BJ (cell line): ENCODE data around the gene KIRREL3. TPM values are rescaled to one million over a fixed set of nuclear protein-coding genes. Genes with fewer than 3 reads are reported as not detected.
A peak's percentile ranks its signal among the peaks of the same experiment; 100 is the strongest.

Experiments used
- CTCF ChIA-PET: fragments of 350-600 bp; formaldehyde crosslinking; extraction: SDS; loops from one replicate; lab custom pipeline; 2021; ENCODE audit warnings: antibody characterized with exemption, inconsistent platforms; lab: Yijun Ruan, JAX
- POLR2A ChIA-PET: fragments of 300-600 bp; sonication (Branson Sonifier 250); formaldehyde crosslinking; extraction: SDS; loops from one replicate; lab custom pipeline; 2021; ENCODE audit warnings: antibody characterized with exemption; lab: Charles Lee
- DNase-seq: peaks from one replicate; pipeline ENCODE4 v3.0.0-alpha.2; 2011; ENCODE audit warnings: low read depth
- H3K27me3 ChIP-seq: 2 replicates; pipeline ENCODE4 v1.6.0; 2011; ENCODE audit warnings: low read length; ENCODE audit not compliant: control insufficient read depth, insufficient read depth
- H3K36me3 ChIP-seq: 2 replicates; pipeline ENCODE4 v1.5.1; 2011; ENCODE audit warnings: low read length; ENCODE audit not compliant: control insufficient read depth, insufficient read depth
- H3K4me3 ChIP-seq: 2 replicates; pipeline ENCODE4 v1.5.1; 2011; ENCODE audit warnings: low read depth, mild to moderate bottlenecking, control low read depth, low read length
- CTCF ChIP-seq: IDR thresholded peaks from 2 replicates; pipeline ENCODE4 v1.5.1; 2011; ENCODE audit warnings: low read depth, mild to moderate bottlenecking, control low read depth, inconsistent platforms, low read length, moderate library complexity; ENCODE audit not compliant: insufficient read depth
- polyA plus RNA-seq: library from polyadenylated mRNA; depleted of rRNA; stranded (reverse); fragments of >200 nt; gene quantifications from 2 replicates; pipeline ENCODE4 v1.2.3, GENCODE V29; 2011

KIRREL3 gene
- polyA plus RNA-seq, 1 experiment, result 19.6 TPM

- POLR2A ChIA-PET, result no interaction called here
- DNase-seq, result no peak
- CTCF ChIA-PET, result interaction anchor here (0.8 to 1.4 kb wide), 4 partner anchors 11 to 32 kb away, joined by 3 to 4 read pairs (median 3); no protein-coding TSS in a partner anchor
- H3K36me3 ChIP-seq, result no peaks in the 10 kb centered on the region
- H3K4me3 ChIP-seq, result no peak overlapping the region
- no peak for TF ChIP-seq CTCF
- no peaks in the 10 kb centered on the region for H3K27me3 ChIP-seq
Measured at GRCh38 chr11:126658306-126659056, 342.1 kb downstream of the KIRREL3 start.

- ChIA-PET POLR2A (no interaction called here), CTCF (interaction anchor here (1.4 to 2.1 kb wide), 2 partner anchors 17 to 48 kb away, joined by 4 read pairs; no protein-coding TSS in a partner anchor)
- no peaks in the 10 kb centered on the region for H3K27me3 ChIP-seq
- no peak overlapping the region for H3K4me3 ChIP-seq
- no peak for TF ChIP-seq CTCF
- no peaks in the 10 kb centered on the region for H3K36me3 ChIP-seq
- no peak for DNase-seq
Measured at GRCh38 chr11:126655807-126656128, 344.8 kb downstream of the KIRREL3 start.

- H3K4me3 ChIP-seq, result no peak overlapping the region
- ChIA-PET CTCF (interaction anchor here (1.4 to 2.1 kb wide), 2 partner anchors 18 to 48 kb away, joined by 4 read pairs; no protein-coding TSS in a partner anchor), POLR2A (no interaction called here)
- no peaks in the 10 kb centered on the region for H3K36me3 ChIP-seq
- no peaks in the 10 kb centered on the region for H3K27me3 ChIP-seq
- DNase-seq, result no peak
- no peak for TF ChIP-seq CTCF
Measured at GRCh38 chr11:126654886-126655806, 345.4 kb downstream of the KIRREL3 start.

- no peak for DNase-seq
- H3K27me3 ChIP-seq, result no peaks in the 10 kb centered on the region
- H3K4me3 ChIP-seq, result no peak overlapping the region
- ChIA-PET CTCF (no interaction called here), POLR2A (no interaction called here)
- no peaks in the 10 kb centered on the region for H3K36me3 ChIP-seq
- TF ChIP-seq CTCF, result no peak
Measured at GRCh38 chr11:126653040-126653439, 347.5 kb downstream of the KIRREL3 start.

GRCh38 chr11:126647735-126648134 is 352.8 kb downstream of the KIRREL3 start:
- DNase-seq, result peak; percentile 67
- TF ChIP-seq CTCF, result no peak
- no peak overlapping the region for H3K4me3 ChIP-seq
- POLR2A ChIA-PET, result interaction anchor here (0.6 kb wide), 1 partner anchor 1533 kb away, joined by 4 read pairs; no protein-coding TSS in a partner anchor
- H3K36me3 ChIP-seq, result no peaks in the 10 kb centered on the region
- CTCF ChIA-PET, result interaction anchor here (1.1 kb wide), 2 partner anchors 10 to 343 kb away, joined by 3 to 6 read pairs; no protein-coding TSS in a partner anchor
- no peaks in the 10 kb centered on the region for H3K27me3 ChIP-seq
